GM21619 (cell line): Measurements from ENCODE around the gene PHF2.

Source experiments
- ATAC-seq: cut with Tn5 transposase; IDR thresholded peaks from one replicate; pipeline ENCODE4 v1.9.1; 2021; ENCODE audit not compliant: unreplicated experiment

Gene PHF2

GRCh38 chr9:93567271-93567959, 9.0 kb upstream of the PHF2 start:
- peak; percentile 0 for ATAC-seq

- ATAC-seq, result no peak
Measured at GRCh38 chr9:93568169-93568568, 8.2 kb upstream of the PHF2 start.

GRCh38 chr9:93569621-93570174, 6.7 kb upstream of the PHF2 start:
- ATAC-seq, result no peak

- no peak for ATAC-seq
Measured at GRCh38 chr9:93572221-93572620, 4.2 kb upstream of the PHF2 start.

- no peak for ATAC-seq
Measured at GRCh38 chr9:93572636-93573515, 3.5 kb upstream of the PHF2 start.

- ATAC-seq, result no peak
Measured at GRCh38 chr9:93573516-93573828, 2.9 kb upstream of the PHF2 start.

GRCh38 chr9:93574091-93574899, 2.1 kb upstream of the PHF2 start:
- ATAC-seq, result no peak

- ATAC-seq, result no peak
Measured at GRCh38 chr9:93574900-93575795, 1.2 kb upstream of the PHF2 start.

- ATAC-seq, result peak; percentile 35
Measured at GRCh38 chr9:93575796-93576257, 557 bp upstream of the PHF2 start.

GRCh38 chr9:93577078-93577974, 942 bp downstream of the PHF2 start:
- ATAC-seq, result peak; percentile 6

- no peak for ATAC-seq
Measured at GRCh38 chr9:93577975-93578682, 1.7 kb downstream of the PHF2 start.

- ATAC-seq, result no peak
Measured at GRCh38 chr9:93578844-93579243, 2.5 kb downstream of the PHF2 start.

GRCh38 chr9:93579711-93580516, 3.5 kb downstream of the PHF2 start:
- no peak for ATAC-seq

GRCh38 chr9:93580654-93581380, 4.4 kb downstream of the PHF2 start:
- ATAC-seq, result no peak

GRCh38 chr9:93582115-93582514, 5.7 kb downstream of the PHF2 start:
- ATAC-seq, result no peak

- ATAC-seq, result no peak
Measured at GRCh38 chr9:93582550-93582949, 6.2 kb downstream of the PHF2 start.

- ATAC-seq, result no peak
Measured at GRCh38 chr9:93585259-93585658, 8.9 kb downstream of the PHF2 start.
